Hepatocyte (in vitro differentiated cells): ENCODE results near the gene PCOLCE2.

ENCODE experiments used
- EZH2phosphoT487 ChIP-seq: fragments of 200-600 bp; sonication (generic); IDR thresholded peaks from one replicate; pipeline ENCODE4 v1.6.1; 2018; ENCODE audit warnings: antibody characterized with exemption, mild to moderate bottlenecking, low read depth, moderate library complexity; ENCODE audit not compliant: unreplicated experiment, severe bottlenecking
- TF ChIP-seq, protein P1 (sequence below): fragments of 200-600 bp; sonication (generic); IDR thresholded peaks from 2 replicates; pipeline ENCODE4 v1.5.1; 2016; ENCODE audit warnings: antibody characterized with exemption, mild to moderate bottlenecking; ENCODE audit not compliant: poor library complexity

DNA sequence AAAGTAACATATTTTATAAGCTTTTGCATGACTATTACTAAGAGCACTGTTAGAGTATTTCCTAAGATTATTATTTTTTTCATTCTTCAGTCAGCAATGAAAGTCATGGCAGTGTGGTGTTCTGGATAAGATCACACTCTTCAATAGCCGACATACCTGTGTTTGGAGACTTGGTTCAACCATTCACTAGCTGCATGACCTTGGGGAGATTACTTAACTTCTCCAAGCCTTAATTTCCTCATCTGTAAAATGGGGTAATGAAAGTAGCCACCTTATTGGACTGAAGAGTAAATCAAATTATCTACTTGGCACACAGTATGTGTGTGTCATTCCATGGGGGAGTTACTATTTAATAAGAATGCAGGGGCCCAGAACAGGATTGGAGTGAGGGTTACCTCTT is 24.5 kb upstream of the PCOLCE2 start:
- TF ChIP-seq, protein P1, sequence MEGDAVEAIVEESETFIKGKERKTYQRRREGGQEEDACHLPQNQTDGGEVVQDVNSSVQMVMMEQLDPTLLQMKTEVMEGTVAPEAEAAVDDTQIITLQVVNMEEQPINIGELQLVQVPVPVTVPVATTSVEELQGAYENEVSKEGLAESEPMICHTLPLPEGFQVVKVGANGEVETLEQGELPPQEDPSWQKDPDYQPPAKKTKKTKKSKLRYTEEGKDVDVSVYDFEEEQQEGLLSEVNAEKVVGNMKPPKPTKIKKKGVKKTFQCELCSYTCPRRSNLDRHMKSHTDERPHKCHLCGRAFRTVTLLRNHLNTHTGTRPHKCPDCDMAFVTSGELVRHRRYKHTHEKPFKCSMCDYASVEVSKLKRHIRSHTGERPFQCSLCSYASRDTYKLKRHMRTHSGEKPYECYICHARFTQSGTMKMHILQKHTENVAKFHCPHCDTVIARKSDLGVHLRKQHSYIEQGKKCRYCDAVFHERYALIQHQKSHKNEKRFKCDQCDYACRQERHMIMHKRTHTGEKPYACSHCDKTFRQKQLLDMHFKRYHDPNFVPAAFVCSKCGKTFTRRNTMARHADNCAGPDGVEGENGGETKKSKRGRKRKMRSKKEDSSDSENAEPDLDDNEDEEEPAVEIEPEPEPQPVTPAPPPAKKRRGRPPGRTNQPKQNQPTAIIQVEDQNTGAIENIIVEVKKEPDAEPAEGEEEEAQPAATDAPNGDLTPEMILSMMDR, result no peak
- no peak for TF ChIP-seq EZH2phosphoT487
